ENCODE measurements around the gene KCNN3. TPM values are rescaled to one million over a fixed set of nuclear protein-coding genes. Genes with fewer than 3 reads are reported as not detected.

KCNN3 gene
- total and polyA plus RNA-seq, 7 donors, result 0.23 to 27.7 (median 9.4) TPM

DNA sequence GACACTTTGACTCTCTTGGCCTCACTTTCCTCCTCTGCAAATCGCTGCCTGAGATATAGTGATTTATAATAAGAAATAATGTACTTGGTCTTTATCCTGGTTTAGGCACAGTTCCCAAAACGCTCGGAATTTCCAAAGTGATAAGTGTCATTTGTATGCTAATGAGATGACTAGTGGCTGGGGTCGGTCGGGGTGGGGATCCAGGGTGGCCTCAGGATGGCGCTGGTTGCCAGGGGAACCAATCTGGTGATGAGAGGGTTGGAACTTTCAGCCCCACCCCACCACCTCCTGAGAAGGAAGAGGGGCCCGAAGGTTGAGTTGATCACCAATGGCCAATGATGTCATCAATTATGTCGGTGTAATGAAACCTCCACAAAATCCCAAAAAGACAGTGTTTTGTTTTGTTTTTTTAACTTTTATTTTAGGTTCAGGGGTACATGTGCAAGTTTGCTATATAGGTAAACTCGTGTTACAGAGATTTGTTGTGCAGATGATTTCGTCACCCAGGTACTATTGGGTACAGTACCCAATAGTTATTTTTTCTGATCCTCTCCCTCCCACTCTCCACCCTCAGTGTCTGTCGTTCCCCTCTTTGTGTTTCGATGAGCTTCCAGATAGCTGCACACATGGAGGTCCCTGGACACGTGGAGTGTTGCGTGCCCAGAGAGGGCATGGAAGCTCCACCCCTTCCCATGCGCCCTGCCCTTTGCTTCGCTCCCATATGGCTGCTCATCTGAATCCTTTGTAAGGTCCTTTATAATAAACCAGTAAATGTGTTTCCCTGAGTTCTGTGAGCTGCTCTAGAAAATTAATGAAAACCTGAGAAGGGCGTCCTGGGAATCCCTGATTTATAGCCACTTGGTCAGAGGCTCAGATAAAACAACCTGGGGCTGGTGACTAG is 97.2 kb downstream of the KCNN3 start:
- H3K4me1 ChIP-seq, result peaks cover 0 to 13% (median 9%) of the 10 kb centered on the region in 4 donors
- no peak overlapping the region for H3K4me3 ChIP-seq
- no peaks in the 10 kb centered on the region for H3K9me3 ChIP-seq
- intact Hi-C loops (cut with DNase I), result no loop called here
- H3K27me3 ChIP-seq, result no peaks in the 10 kb centered on the region
- TF ChIP-seq POLR2A (IDR thresholded peaks at IDR 0.05) (no peak), EP300 (IDR thresholded peaks at IDR 0.05) (no peak)
- TF ChIP-seq, protein P1, sequence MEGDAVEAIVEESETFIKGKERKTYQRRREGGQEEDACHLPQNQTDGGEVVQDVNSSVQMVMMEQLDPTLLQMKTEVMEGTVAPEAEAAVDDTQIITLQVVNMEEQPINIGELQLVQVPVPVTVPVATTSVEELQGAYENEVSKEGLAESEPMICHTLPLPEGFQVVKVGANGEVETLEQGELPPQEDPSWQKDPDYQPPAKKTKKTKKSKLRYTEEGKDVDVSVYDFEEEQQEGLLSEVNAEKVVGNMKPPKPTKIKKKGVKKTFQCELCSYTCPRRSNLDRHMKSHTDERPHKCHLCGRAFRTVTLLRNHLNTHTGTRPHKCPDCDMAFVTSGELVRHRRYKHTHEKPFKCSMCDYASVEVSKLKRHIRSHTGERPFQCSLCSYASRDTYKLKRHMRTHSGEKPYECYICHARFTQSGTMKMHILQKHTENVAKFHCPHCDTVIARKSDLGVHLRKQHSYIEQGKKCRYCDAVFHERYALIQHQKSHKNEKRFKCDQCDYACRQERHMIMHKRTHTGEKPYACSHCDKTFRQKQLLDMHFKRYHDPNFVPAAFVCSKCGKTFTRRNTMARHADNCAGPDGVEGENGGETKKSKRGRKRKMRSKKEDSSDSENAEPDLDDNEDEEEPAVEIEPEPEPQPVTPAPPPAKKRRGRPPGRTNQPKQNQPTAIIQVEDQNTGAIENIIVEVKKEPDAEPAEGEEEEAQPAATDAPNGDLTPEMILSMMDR (IDR thresholded peaks at IDR 0.05), result no peak
- 57 to 69% methylated on average over 17 of the region's 17 CpGs for WGBS, 2 donors
- DNase-seq, result peak; percentile 54
- H3K36me3 ChIP-seq, result no peaks in the 10 kb centered on the region
- no peak overlapping the region for H3K27ac ChIP-seq

DNA sequence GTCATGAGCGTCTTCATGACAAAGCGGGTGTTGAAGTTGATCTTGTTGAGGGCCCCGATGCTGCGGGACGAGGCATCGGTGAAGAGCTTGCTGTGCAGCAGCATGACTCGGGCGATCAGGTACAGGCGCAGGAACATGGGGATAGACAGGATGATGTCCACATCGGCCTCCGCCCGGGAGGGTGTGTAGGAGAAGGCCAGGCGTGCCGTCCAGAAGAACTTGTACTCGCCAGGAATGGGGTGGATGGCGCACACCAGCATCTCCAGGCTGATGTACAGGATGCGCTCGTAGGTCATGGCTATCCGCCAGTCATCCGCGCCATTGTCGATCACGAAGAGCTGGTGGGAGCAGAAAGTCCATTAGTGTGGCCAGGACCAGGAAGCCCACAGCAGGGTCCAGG is 98.0 kb downstream of the KCNN3 start:
- H3K4me3 ChIP-seq, result no peak overlapping the region
- no peak overlapping the region for H3K27ac ChIP-seq
- intact Hi-C loops (cut with DNase I), result no loop called here
- DNase-seq, result peak; percentile 64
- peaks cover 0 to 21% (median 15%) of the 10 kb centered on the region in 4 donors for H3K4me1 ChIP-seq
- H3K9me3 ChIP-seq, result no peaks in the 10 kb centered on the region
- H3K27me3 ChIP-seq, result no peaks in the 10 kb centered on the region
- TF ChIP-seq, protein P1 (IDR thresholded peaks at IDR 0.05), result no peak
- no peak for TF ChIP-seq POLR2A (IDR thresholded peaks at IDR 0.05)
- no peak for TF ChIP-seq EP300 (IDR thresholded peaks at IDR 0.05)
- TF ChIP-seq POLR2AphosphoS5 (IDR thresholded peaks at IDR 0.05), result no peak
- 96 to 97% methylated on average over 23 of the region's 23 CpGs for WGBS, 2 donors
- H3K36me3 ChIP-seq, result no peaks in the 10 kb centered on the region

DNA sequence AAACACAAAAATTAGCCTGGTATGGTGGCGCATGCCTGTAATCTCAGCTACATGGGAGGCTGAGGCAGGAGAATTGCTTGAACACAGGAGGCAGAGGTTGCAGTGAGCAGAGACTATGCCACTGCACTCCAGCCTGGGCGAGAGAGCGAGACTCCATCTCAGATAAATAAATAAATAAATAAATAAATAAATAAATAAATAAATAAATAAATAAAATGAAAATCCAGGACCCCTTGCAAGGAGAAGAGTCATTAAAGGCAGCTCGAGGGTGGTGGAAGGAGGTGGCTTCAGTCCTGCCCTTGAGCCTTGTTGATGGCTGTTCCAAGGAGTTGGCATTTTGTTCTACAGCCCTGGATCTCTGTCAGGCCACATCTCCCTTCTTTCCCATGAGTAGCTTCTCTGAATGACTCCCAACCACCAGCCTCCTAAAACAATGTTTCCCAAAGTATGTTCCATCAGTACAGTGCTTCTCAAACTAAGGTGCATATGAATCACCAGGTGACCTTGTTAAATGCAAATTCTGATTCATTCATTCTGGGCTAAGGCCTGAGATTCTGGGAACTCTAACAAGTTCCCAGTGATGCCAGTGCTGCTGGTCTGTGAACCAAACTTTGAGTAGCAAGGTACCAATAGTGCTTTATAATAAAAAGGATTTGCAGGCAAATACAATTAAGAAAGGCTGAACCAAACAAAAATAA is 99.0 kb downstream of the KCNN3 start:
- H3K9me3 ChIP-seq, result no peaks in the 10 kb centered on the region
- WGBS, 2 donors, result 89 to 95% methylated on average over 4 of the region's 4 CpGs
- peak; percentile 24 for DNase-seq
- H3K27me3 ChIP-seq, result no peaks in the 10 kb centered on the region
- H3K4me3 ChIP-seq, result no peak overlapping the region
- no peak for TF ChIP-seq POLR2A (IDR thresholded peaks at IDR 0.05)
- TF ChIP-seq EP300 (IDR thresholded peaks at IDR 0.05), result no peak
- TF ChIP-seq POLR2AphosphoS5 (IDR thresholded peaks at IDR 0.05), result no peak
- TF ChIP-seq, protein P1 (IDR thresholded peaks at IDR 0.05), result no peak
- H3K4me1 ChIP-seq, result peaks cover 0 to 21% (median 16%) of the 10 kb centered on the region in 4 donors
- intact Hi-C loops (cut with DNase I), result no loop called here
- no peak overlapping the region for H3K27ac ChIP-seq
- no peaks in the 10 kb centered on the region for H3K36me3 ChIP-seq

DNA sequence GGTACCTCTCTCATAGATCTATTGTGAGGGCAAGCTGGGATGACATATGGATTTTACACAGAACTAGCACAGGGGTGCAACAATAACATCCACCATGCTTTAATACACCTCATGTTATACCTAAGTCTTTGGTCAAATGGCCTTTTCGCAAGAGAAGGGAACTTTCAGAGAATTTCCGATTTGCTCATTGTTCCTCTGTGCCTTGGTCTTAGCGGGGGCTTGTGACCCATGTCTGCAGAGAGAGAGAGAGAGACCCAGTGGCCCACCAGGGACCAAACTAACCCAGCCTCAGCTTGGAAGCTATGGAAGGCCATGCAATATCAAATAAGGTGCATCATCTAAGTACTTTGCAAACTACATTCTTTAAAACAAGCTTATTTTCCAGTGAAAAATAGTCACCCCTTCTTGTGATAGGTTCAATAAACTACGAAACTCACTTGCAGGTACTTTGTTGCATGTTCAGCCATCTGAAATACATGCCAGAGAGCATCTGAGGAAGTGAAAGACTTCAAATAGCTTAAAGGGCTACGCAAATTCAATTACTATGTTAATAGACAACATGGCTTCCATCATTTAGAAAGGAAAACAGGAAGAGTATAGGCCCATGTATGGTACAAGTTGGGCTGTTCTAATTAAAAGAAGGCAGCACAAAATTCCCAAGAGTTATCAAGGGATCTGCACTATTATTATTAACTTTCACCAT is 100.7 kb downstream of the KCNN3 start:
- no peak for DNase-seq
- WGBS, 2 donors, result 86 to 93% methylated on average over 5 of the region's 5 CpGs
- no peak overlapping the region for H3K4me3 ChIP-seq

More for the DNA sequence above, 100.7 kb downstream of the KCNN3 start:
- Histone ChIP-seq H3K27me3 (no peaks in the 10 kb centered on the region), H3K36me3 (no peaks in the 10 kb centered on the region), H3K9me3 (no peaks in the 10 kb centered on the region), H3K4me1 (peaks cover 0 to 20% (median 16%) of the 10 kb centered on the region in 4 donors), H3K27ac (peak overlapping the region in 2 of 4 donors; percentile 53 to 62)
- TF ChIP-seq POLR2AphosphoS5 (IDR thresholded peaks at IDR 0.05), result no peak
- intact Hi-C loops (cut with DNase I), result no loop called here
